ENCODE data around the gene MTG1.
"Not testable (repeated sequence)": the region's sequence is repeated elsewhere in the genome, so short reads cannot be mapped to it uniquely, and the experiment has no call there.

The MTG1 gene

DNA sequence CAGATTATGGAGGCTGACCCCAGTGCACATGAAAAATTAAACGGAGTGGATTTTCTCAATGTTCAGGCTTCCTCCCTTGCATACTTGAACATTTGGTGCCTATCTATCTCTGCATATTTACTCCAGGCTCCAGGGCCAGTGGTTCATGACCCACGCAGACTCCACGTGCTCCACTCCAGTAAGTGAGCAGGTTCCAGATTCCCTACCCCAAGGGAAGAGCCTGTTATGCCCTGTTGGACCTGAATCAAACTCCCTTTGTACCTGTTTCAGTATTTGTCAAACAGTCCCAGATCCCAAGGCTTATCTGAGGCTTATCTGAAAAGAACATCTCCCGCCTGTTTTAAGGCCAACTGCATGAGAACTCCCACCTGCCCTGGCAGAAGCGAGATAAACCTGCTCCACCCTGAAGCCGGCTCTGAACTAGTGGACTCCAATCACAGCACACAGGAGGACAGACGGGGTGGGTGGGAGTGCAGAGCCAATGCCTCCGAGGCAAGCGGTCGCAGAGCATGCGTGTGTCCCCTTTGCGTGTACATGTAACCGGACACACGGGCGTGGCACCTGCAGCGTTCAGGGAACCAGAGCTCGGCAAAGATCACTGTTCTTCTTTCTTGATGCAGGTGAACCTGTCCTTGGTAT is 33.9 kb upstream of the MTG1 start:
- DNase-seq, result no peak

DNA sequence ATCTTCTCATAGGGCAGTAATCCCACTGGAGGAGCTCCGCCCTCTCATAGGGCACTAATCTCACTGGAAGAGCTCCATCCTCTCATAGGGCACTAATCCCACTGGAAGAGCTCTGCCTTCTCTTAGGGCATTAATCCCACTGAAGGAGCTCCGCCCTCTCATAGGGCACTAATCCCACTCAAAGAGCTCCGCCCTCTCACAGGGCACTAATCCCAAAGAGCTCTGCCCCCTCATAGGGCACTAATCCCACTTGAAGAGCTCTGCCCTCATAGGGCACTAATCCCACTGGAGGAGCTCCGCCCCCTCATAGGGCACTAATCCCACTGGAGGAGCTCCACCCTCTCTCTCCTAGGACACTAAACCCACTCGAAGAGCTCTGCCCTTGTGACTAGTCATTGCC is 32.7 kb upstream of the MTG1 start:
- no peak for DNase-seq

DNA sequence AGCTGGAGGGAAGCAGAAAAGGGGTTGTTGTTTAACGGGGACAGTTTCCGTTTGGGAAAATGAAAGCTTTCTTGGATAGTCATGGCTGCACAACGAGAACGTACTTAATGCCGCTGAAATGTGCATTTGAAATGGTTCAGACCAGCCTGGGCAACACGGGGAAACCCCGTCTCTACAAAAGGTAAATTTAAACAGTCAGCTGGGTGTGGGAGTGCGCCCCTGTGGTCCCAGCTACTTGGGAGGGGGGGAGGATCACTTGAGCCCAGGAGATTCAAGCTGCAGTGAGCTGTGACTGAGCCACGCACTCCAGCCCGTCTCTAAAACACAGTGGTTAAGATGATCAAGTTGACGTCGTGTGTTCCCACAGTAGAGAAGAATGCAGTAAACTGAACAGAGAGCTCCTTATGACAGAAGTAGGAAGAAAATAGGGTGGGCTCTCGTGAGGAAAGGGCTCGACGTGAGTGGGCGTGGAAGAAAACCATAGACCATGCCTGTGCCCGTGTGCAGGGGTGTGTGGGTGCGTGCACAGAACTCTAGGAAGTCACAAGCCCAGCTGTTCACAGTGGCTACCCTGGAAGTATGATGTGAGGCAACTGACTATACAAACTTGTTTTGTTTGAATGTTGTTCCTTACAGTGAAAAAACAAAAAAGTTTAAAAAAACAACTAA is 32.0 kb upstream of the MTG1 start:
- DNase-seq, result no peak

DNA sequence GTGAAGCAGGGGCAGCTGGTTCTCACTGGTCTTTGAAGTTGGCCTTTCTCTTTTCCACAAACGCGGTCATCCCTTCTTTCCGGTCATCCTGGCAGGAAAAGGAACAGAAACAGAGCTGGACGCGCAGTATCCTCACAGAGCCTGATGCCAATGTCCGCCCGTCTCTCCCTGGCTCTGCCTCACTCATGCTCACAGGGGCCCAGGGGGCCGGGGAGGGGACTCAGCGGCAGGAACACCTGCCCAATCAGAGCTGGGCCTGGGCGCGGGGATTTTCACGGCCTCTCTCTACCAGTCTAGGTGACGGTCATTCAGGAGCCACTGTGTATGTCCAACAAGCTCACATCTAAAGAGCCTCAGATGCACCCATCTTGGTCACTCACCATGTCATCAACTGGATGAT is 31.1 kb upstream of the MTG1 start:
- DNase-seq, result no peak

DNA sequence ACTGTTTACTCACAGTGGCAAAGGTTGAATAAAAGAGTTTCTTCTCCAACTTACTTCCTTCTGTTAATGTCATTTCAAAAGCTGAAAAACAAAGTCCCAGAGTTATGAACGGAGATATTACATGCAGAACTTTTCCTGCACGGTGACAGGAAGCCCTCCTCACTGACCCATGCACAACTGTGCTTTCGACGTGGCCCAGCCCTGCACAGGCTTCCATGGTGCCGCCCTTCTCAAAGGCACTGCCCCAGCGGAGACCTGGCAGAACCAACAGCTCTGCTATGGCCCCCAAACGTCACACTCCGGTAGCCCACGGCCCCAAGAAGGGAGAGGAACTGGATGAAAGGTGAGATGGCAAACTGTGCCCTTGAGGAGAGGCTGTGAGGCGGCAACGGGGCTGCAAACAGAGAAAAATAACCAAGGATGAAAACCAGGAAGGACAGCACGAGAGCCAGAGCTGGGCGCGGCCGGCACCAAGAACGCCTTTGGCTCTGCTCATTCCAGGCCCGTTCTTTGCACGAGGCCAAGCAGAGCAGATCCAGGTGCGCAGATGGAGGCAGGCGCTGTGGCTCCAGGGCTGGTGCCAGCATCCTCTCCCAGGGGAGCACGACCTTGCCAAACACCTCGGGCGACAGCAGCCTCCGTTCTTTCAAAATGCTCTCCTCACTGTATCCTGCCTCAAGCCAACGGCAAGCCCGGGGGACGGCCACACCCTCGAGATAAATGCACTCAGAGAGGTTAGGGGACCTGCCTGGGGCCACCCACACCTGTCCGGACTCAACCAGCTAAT is 29.1 kb upstream of the MTG1 start:
- peak; percentile 39 for DNase-seq

DNA sequence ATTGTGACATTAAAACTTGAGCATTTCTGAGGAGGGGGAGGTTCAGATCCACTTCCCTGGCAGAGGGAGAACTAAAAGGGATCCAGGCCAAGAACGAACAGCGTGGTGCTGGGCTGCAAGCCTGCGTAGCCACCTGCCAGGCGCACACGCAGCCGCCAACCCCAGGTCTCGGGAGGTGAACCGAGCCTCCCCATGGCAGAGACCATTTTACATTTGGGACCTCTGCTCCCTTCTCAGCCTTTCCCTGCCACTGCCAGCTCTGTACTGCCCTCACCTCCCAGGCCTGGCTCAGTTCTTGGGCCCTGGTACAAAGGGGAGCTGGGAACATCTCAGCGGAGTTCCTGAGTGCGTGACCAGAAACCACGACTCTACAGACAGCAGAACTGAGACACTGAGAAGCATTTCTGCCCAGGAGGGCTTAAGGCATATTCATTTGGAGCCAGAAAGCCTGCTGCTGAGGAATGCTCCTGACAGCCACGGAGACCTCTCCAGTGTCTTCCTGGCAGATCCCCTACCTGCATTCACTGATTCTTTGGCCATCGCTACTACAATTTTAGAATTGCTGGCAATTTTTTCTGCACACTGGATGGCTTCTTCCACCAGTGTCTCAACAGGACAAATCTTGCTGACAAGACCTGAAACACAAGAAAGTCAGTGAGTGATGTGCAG is 28.4 kb upstream of the MTG1 start:
- DNase-seq, result peak; percentile 23

DNA sequence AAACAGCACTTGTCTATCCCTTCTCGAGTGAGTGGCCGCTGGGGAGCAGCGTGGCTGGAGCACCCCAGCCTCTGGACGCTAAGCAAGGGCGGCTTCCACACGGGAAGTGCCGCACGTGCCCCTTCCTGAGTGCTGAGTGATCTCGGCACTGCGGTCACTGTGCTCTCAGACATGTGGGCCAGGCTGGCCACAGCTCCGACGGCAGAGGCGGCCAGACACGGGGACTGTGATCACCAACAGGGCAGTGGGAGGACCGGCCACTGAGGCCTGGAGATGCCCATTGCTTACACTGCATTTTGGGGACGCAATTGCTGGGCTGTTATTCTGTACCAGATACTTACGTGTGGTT is 27.9 kb upstream of the MTG1 start:
- no peak for DNase-seq

DNA sequence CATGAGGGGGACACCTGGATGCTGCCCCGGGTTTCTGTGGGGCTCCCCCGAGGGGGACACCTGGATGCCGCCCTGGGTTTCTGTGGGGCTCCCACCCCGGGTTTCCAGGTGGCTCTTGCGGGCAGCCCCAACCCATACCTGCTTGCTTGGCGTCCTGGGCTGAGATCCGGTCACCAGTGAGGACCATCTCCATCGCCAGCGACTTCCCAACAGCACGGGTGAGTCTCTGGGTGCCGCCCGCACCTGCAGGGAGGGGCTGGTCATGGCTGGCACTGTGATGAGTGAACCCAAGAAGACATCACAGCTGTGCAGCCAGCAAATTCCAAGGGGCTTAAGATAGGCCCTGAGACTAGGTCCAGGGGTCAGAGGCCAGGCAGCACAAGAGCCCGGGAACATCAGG is 27.2 kb upstream of the MTG1 start:
- no peak for DNase-seq

DNA sequence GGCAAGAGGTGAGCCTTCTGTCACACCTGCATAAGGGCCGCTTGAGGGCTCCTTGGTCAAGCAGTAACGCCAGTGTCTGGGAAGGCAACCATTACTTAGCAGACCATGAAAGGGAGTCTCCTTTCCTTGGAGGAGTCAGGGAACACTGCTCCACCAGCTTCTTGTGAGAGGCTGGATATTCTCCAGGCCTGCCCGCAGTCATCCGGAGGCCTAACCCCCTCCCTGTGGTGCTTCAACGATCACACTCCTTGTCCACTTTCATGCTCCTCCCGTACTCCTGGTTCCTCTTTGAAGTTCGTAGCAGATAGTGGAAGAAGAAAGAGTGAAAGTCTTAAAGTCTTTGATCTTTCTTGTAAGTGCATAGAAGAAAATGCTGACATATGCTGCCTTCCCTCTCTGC is 26.5 kb upstream of the MTG1 start:
- DNase-seq, result not testable (repeated sequence)

DNA sequence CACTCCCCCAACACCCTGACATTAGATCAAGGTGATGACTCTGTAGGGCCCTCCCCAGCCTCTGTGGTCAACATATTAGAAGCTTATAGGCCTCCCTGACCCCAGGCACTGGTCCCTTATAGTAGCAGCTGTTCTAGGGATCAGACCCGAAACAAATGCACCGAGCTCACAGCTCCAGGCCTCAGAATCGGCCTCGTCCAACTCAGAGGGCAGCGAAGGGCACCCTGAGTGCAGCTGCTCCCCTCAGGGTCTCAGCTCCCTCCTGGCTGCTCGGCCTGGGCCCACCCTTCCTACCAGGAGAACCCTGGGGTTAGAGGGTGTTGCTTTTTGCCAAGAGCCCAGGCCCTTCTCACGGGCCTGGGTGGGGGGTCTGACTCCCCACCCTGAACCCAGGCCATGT is 25.8 kb upstream of the MTG1 start:
- DNase-seq, result no peak

DNA sequence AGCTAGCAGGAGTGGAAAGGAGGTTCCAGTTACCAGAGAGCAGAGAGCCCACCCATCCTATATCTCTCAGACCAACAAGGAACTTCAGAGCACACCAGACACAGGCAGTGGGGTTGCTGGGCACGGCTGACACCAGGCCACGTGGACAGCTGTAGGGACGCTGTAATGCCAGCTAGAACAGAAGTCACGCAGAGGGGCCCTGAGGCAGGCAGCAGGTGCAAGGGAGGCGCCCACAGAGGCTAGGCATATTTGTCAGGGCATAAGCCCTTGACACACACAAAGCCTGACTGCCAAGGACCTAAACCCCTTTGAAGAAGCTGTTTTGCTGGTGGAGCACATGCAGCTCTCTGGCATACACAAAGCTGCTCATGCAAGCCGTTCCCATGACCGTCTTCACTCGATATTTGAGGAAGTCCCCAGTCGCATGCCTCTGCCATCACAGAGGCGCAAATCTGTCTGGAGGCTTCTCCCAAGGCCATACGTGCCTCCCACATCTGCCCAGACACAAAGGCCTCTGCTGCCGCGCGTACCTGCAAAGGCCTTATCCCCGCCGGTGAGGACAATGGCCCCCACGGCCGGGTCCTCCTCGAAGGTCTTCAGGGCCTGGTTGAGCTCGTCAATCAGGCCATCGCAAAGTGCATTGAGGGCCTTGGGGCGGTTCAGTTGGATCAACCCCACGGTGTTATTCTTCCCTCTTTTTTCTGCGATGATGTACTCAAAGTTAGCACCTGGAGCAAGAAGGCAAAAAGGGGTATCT is 23.7 kb upstream of the MTG1 start:
- no peak for DNase-seq

DNA sequence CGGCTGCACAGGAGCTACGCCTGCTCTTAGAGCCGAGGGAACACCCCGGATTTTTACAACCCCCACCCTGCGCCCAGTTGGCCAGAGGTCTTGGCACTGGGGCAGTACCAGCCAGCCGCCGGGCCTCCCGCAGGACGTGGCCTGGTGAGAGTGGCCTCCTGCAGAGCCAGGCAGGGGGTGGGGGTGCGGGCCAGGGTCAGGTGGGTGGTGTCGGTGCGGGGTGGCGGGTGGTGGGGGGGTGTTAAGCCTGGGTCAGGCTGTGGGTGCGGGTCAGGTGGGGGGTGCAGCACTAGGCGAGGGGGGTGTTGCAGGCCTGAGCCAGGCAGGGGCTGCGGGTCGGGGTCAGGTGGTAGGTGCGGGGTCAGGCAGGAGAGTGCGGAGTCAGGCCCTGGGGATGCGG is 21.4 kb upstream of the MTG1 start:
- DNase-seq, result no peak

DNA sequence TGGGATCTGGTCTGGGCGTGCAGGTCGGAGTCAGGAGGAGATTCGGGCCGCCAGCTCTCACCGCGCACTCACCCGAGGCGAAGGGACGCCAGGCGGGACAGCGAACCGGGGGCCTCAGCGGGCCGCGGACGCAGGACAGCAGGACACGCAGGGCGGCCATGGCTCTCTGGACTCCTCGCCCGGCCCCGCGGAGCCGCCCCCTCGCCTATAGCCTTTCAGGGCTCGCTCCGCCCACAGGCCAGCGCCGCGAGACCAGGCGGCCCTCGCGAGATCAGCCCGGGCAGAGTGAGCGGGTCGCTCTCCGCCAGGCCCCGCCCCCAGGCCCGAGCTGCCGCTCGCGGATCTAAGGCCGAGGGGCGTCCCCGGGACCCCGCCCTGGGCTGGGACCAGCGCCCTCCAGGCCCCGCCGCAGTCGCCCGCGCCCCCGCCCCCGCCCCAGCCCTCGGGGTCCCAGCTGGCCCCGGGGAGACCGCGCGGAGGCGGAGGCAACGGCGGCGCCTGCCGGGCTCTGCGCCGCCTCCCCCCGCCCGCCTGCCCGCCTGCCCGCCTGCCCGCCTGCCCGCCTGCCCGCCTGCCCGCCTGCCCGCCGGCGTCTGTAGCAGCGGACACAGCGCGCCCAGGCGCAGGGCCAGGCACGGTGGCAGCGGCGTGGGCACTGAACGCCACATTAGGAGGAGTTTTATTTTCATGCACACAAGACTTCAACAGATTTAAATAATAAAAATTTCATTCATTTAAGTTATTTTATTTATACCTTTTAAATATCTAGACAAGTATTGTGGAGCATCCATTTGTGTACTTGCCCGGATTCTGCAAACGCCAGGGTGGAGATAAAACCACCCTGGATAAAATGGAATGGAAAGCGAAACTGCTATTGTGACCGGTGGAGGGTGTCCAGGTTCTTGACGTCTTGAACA is 20.5 kb upstream of the MTG1 start, which contains the start of gene ECHS1:
Gene ECHS1, minus strand, starts transcription at position 181 of the 917 bp plus-strand sequence. Its CDS starts 21 bp downstream, at position 160.
- DNase-seq, result peak; percentile 25

DNA sequence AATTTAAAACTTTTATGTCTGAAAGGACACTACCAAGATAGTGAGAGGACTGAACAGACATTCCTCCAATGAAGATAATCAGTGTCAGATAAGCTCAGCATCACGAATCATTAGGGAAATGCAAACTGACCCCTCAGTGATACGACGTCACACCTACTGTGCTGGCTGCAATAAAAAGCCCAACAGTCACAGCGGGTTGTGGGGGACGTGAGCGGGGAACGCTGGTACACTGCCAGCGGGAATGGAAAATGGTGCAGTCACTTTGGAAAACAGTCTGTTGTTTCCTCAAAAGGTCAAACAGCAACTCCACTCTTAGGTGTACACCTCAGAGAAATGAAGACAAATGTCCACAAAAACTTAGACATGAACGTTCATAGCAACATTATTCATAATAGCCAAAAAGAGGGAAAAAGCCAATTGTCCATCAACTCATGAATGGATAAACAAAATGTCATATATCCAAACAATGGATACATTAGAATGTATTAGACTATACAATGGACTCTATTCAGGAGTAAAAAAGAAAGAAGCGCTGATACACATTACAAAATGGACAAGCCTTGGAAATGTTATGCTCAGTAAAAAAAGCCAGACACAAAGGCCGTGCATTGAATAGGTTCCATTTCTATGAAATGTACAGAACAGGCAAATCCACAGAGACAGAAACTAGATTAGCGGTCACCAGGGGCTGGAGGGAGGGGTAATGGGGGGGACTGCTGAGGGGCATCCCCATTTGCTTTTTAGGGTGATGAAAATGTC is 18.4 kb upstream of the MTG1 start:
- DNase-seq, result no peak

DNA sequence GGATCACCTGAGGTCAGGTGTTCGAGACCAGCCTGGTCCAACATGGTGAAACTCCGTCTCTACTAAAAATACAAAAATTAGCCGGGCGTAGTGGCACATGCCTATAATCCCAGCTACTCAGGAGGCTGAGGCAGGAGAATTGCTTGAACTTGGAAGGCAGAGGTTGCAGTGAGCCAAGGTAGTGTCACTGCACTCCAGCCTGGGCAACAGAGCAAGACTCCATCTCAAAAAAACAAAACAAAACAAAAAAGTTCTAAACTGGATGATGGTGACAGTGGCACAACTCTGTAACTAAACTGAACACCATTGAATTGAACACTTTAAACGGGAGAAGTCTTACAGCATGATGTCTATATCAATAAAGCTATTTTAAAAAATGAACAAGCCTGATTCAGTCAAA is 17.8 kb upstream of the MTG1 start:
- DNase-seq, result not testable (repeated sequence)

DNA sequence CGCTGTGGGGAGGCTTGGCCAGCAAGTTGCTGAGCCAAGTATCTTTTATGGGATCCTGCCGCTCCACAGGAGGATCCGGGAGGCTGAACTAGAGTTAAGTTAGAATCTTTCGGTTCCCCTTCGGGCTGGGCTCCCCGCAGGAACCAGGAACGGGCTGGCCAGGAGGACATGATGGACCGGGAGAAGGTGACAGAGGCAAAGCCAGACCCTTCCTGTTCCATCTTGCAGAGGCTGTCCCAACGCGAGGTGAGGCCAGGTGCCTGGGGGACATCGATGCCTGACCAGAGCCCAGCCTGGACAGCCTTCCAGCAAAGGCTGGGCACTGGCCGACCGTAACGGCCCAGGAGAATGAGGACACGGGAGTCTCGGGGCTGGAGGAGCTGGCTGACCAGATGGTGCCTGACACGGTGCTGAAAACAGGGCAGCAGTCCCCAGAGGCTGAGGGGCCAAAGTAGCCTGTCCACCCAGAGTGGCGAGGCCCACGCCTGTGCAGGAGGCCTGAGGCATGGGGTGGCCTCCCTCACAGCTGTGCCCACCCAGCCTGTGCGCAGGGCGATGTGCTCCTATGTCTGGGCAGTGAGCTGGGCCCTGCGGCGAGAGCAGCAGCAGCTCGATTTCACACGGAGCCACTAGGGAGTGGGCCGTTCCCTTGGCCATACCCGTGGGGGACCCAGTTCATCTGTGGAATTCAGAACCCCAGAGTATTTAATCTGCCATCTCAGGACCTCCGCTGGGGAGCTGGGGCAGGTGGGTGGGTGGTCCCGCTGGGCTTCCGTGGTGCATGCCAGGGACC is 16.7 kb upstream of the MTG1 start:
- no peak for DNase-seq

DNA sequence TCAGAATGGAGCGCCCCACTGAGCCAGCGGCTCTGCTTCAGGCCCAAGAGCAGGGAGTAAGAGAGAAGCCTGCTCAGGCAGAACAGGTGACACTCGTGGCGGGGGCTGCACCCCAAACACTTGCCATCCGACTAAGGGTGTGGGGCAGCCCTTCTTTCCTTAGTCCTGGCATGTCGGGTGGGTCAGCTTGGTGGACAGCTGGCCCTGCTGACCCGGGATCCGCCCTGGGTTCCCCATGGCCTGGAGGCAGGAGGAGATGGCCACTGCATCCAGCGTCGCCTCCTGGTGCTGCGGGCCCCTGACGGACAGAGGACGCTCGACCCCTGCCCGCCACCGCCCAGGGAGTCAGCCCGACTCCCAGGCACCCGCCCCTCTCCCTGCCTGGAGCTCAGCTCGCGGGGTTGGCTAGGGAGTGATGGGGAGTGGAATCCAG is 16.1 kb upstream of the MTG1 start:
- no peak for DNase-seq

DNA sequence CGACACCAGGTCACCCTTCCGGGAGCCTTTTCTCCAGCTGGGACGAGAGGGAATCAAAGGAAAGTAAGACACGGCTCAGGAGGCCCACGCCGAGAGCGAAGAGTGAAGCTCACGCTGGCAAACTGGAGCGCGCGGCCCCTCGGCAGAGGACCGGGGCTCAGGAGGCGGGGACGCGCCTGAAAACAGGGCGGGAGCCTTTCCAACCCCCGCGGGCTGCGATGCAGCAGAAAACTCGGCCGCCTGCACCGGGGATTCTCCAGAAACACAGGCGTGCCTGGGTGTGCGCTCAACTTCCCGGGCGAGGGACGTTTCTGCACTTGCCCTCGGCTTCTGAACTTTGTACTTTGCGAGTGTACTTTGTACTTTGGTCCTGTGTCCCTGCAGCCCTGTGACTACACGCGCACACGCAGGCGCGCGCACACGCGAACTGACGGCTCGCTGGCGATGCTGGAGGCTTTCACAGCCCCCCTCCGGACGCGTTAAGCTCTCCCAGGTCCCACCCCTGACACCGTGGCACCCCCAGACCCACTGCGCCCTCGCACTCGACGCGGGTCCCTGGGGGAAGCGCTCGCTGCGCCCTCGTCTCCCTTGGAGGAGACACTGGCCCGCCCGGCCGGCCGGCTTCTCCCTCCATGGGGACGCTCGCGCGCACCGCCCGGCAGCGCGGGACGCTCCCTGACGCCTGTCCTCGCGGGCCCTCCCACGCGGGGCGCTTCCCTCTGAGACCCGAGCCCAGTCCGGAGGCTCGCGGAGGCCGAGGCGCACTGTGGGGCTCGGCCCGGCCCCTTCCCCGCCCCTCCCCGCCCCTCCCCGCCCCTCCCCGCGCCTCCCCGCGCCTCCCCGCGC is 15.5 kb upstream of the MTG1 start:
- DNase-seq, result no peak

All from NCI-H1694 treated with DMSO at 0.1 percent for 48 hours (cell line).